GM21515 (cell line): ENCODE measurements around the gene DCK.
A peak's percentile ranks its signal among the peaks of the same experiment; 100 is the strongest.

Experiments
- ATAC-seq: cut with Tn5 transposase; IDR thresholded peaks from one replicate; pipeline ENCODE4 v1.9.1; 2021; ENCODE audit not compliant: unreplicated experiment

Gene DCK

GRCh38 chr4:70993181-70994068 is at the start of gene DCK:
Gene DCK (plus strand): TSS chr4:70993649. CDS start chr4:70993836, 187 bp downstream.
- peak; percentile 79 for ATAC-seq

GRCh38 chr4:70945046-70945445 is 48.4 kb upstream of the DCK start:
- ATAC-seq = peak; percentile 49

GRCh38 chr4:70945452-70946055 is 47.9 kb upstream of the DCK start:
- no peak for ATAC-seq

GRCh38 chr4:70946939-70947338 is 46.5 kb upstream of the DCK start:
- no peak for ATAC-seq

- peak; percentile 48 for ATAC-seq
These were observed 44.7 kb upstream of the DCK start for GRCh38 chr4:70948665-70949260.

GRCh38 chr4:70954032-70954431 is 39.4 kb upstream of the DCK start:
- no peak for ATAC-seq

- no peak for ATAC-seq
These were observed 36.8 kb upstream of the DCK start for GRCh38 chr4:70956549-70957210.

GRCh38 chr4:70958681-70959080 is 34.8 kb upstream of the DCK start:
- no peak for ATAC-seq

GRCh38 chr4:70969076-70969475 is 24.4 kb upstream of the DCK start:
- ATAC-seq = no peak

GRCh38 chr4:70976252-70976651 is 17.2 kb upstream of the DCK start:
- no peak for ATAC-seq

- no peak for ATAC-seq
These were observed 13.9 kb upstream of the DCK start for GRCh38 chr4:70979445-70980008.

- no peak for ATAC-seq
These were observed 13.3 kb upstream of the DCK start for GRCh38 chr4:70980196-70980595.

GRCh38 chr4:70984106-70984505 is 9.3 kb upstream of the DCK start:
- ATAC-seq = no peak

- no peak for ATAC-seq
These were observed 8.9 kb upstream of the DCK start for GRCh38 chr4:70984589-70984988.

- no peak for ATAC-seq
These were observed 1.9 kb upstream of the DCK start for GRCh38 chr4:70991596-70991995.

- no peak for ATAC-seq
These were observed 1.0 kb upstream of the DCK start for GRCh38 chr4:70992391-70992881.

GRCh38 chr4:70994069-70994366 is 569 bp downstream of the DCK start:
- no peak for ATAC-seq

GRCh38 chr4:70994387-70995099 is 1.1 kb downstream of the DCK start:
- peak; percentile 43 for ATAC-seq

- no peak for ATAC-seq
These were observed 2.5 kb downstream of the DCK start for GRCh38 chr4:70996018-70996360.

- ATAC-seq = no peak
These were observed 3.6 kb downstream of the DCK start for GRCh38 chr4:70997036-70997435.

GRCh38 chr4:70997546-70997945 is 4.1 kb downstream of the DCK start:
- no peak for ATAC-seq
